VCaP (cell line): ENCODE data around the gene DAPK3.

ENCODE experiments used
- H3K27ac ChIP-seq: fragments of 450-650 bp; 2 replicates; pipeline ENCODE4 v1.5.1; 2017
- CTCF ChIP-seq: fragments of 450-650 bp; conservative IDR thresholded peaks from 2 replicates; pipeline ENCODE4 v1.5.1; 2017; ENCODE audit warnings: mild to moderate bottlenecking, moderate library complexity

Gene DAPK3

GRCh38 chr19:3916033-3916432 is 54.9 kb downstream of the DAPK3 start:
- TF ChIP-seq CTCF = no peak

GRCh38 chr19:3914199-3914598 is 56.7 kb downstream of the DAPK3 start:
- no peak overlapping the region for H3K27ac ChIP-seq
- TF ChIP-seq CTCF = no peak

More at GRCh38 chr19:3916033-3916432, 54.9 kb downstream of the DAPK3 start:
- H3K27ac ChIP-seq = no peak overlapping the region

- no peak for TF ChIP-seq CTCF
These were observed 60.8 kb downstream of the DAPK3 start for GRCh38 chr19:3910105-3910504.

More at GRCh38 chr19:3910105-3910504, 60.8 kb downstream of the DAPK3 start:
- H3K27ac ChIP-seq = no peak overlapping the region
